Ishikawa (cell line): ENCODE measurements around the gene TRAF3IP1.
A peak's percentile ranks its signal among the peaks of the same experiment; 100 is the strongest.

Source experiments
- CEBPB ChIP-seq: IDR thresholded peaks from 2 replicates; pipeline ENCODE4 v1.6.1; 2012
- CREB1 ChIP-seq: IDR thresholded peaks from 2 replicates; pipeline ENCODE4 v1.6.1; 2012; ENCODE audit warnings: low read depth
- EGR1 ChIP-seq: IDR thresholded peaks from 2 replicates; pipeline ENCODE4 v1.6.1; 2012
- EP300 ChIP-seq: IDR thresholded peaks from 2 replicates; pipeline ENCODE4 v1.6.1; 2012; ENCODE audit warnings: borderline replicate concordance
- FOXM1 ChIP-seq: IDR thresholded peaks from 2 replicates; pipeline ENCODE4 v1.6.1; 2012; ENCODE audit warnings: low read depth, borderline replicate concordance
- MAX ChIP-seq: IDR thresholded peaks from 2 replicates; pipeline ENCODE4 v1.6.1; 2012
- NFIC ChIP-seq: IDR thresholded peaks from 2 replicates; pipeline ENCODE4 v1.6.1; 2012
- RAD21 ChIP-seq: IDR thresholded peaks from 2 replicates; pipeline ENCODE4 v1.6.1; 2012; ENCODE audit warnings: low read depth
- REST ChIP-seq: IDR thresholded peaks from 2 replicates; pipeline ENCODE4 v1.6.1; 2012; ENCODE audit warnings: low read depth, mild to moderate bottlenecking
- TAF1 ChIP-seq: IDR thresholded peaks from 2 replicates; pipeline ENCODE4 v1.6.1; 2012; ENCODE audit warnings: low read depth, mild to moderate bottlenecking
- TCF12 ChIP-seq: IDR thresholded peaks from 2 replicates; pipeline ENCODE4 v1.6.1; 2012; ENCODE audit warnings: low read depth
- TEAD4 ChIP-seq: IDR thresholded peaks from 2 replicates; pipeline ENCODE4 v1.6.1; 2012
- USF1 ChIP-seq: IDR thresholded peaks from 2 replicates; pipeline ENCODE4 v1.6.1; 2012
- YY1 ChIP-seq: IDR thresholded peaks from 2 replicates; pipeline ENCODE4 v1.6.1; 2012; ENCODE audit warnings: low read depth
- ZBTB7A ChIP-seq: IDR thresholded peaks from 2 replicates; pipeline ENCODE4 v1.6.1; 2012; ENCODE audit warnings: low read depth

TRAF3IP1 gene

GRCh38 chr2:238305092-238305862, 15.0 kb upstream of the TRAF3IP1 start:
- TF ChIP-seq EP300 = no peak
- peak; percentile 57 for TF ChIP-seq REST
- TF ChIP-seq RAD21 = peak; percentile 17; the same call in 1 of the 2 replicates

- TF ChIP-seq USF1 = no peak
- no peak for TF ChIP-seq EP300
- no peak for TF ChIP-seq CREB1
- TF ChIP-seq RAD21 = no peak
- TF ChIP-seq TAF1 = no peak
- no peak for TF ChIP-seq CEBPB
- no peak for TF ChIP-seq MAX
- no peak for TF ChIP-seq NFIC
- TF ChIP-seq TCF12 = no peak
- TF ChIP-seq YY1 = no peak
- no peak for TF ChIP-seq TEAD4
- no peak for TF ChIP-seq EGR1
- TF ChIP-seq ZBTB7A = no peak
- TF ChIP-seq FOXM1 = no peak
- no peak for TF ChIP-seq REST
These were observed 14.2 kb upstream of the TRAF3IP1 start for GRCh38 chr2:238305965-238306671.

- TF ChIP-seq EGR1 = no peak
- TF ChIP-seq TAF1 = no peak
- no peak for TF ChIP-seq CREB1
- TF ChIP-seq RAD21 = no peak
- TF ChIP-seq MAX = no peak
- TF ChIP-seq USF1 = no peak
- no peak for TF ChIP-seq CEBPB
- no peak for TF ChIP-seq FOXM1
- no peak for TF ChIP-seq EP300
- no peak for TF ChIP-seq YY1
- TF ChIP-seq ZBTB7A = no peak
- no peak for TF ChIP-seq TEAD4
- TF ChIP-seq REST = no peak
- TF ChIP-seq TCF12 = no peak
- TF ChIP-seq NFIC = no peak
These were observed 13.7 kb upstream of the TRAF3IP1 start for GRCh38 chr2:238306672-238306998.

GRCh38 chr2:238308177-238308576, 12.1 kb upstream of the TRAF3IP1 start:
- TF ChIP-seq YY1 = no peak
- TF ChIP-seq CEBPB = no peak
- TF ChIP-seq RAD21 = peak; percentile 48; the same call in 1 of the 2 replicates
- no peak for TF ChIP-seq CREB1
- TF ChIP-seq FOXM1 = no peak
- TF ChIP-seq ZBTB7A = no peak
